EL (cell line): ENCODE measurements around the gene CDK9.

Source experiments
- DNase-seq: peaks from one replicate; pipeline ENCODE4 v3.0.0-alpha.2; 2016

The CDK9 gene

DNA sequence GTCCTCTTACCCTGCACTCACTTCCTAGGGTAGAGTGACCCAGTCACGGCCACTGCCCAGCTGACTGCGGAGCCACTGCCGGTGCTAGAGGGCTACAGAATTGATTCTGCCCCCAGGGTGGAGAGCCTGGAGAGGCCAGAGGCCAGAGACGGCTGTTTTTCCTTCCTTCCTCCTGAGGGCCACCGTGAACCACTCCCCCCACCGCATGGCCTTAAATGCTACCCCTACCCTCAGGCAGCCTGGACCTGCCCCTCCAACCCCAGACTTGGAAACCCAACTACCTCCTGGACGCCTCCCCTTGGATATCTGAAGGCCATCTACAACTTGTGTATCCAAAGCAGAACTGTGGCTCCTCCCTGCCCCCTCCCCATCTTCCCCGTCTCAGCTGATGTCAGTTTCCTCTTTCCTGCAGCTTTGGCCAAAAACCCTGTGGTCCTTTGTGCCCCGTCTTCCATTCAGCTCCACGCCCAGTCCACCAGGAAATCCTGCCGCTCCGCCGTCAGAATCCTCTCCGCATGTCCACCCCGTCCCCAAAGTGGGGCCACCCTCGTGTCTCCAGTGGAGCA lies 23.6 kb upstream of the CDK9 start:
- no peak for DNase-seq

DNA sequence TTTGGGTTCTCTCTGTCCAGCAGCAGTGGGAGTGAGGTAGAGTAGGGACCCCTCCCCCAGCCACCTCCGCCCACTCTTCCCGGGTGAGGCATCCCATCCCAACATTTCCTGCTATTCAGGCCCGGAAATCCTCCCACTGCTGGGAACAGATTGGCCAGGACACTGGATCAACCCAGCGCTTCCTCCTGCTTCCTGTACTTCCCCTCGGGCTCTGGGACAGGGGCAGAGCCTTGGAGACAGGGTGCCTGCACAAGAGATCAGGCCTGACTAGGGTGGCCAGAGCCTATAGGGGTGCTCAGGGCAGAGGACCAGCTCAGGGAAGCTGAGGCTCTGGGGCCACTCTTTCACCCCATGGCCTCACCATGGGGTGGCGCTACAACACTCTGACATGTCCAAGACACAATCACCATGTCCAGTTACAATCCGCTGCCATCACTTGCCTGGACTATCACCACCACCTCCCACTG lies 21.9 kb upstream of the CDK9 start:
- peak; percentile 30 for DNase-seq

- no peak for DNase-seq
Measured at GRCh38 chr9:127765418-127765817, 20.4 kb upstream of the CDK9 start.

- DNase-seq = no peak
Measured at GRCh38 chr9:127767410-127767809, 18.4 kb upstream of the CDK9 start.

DNA sequence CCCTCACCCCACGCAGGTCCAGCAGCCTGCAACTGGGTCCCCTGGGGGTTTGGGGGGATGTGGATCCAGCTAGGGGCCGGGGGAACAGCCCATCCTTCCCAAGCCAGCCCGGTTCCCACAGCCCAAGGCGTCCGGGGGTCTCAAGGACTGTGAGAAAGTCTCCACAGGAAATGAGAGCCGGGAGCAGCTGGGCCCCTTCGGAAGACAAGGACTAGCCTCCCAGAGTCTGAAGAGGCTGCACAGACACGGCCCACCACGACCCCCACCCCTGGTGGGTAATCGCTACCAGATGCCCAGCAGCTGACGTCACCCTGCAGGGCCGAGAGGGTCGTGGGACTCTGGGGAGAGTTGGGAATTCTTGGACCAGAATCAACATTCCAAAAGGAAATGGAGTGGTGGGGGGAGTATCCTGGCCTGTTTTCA lies 17.9 kb upstream of the CDK9 start:
- peak; percentile 47 for DNase-seq

DNA sequence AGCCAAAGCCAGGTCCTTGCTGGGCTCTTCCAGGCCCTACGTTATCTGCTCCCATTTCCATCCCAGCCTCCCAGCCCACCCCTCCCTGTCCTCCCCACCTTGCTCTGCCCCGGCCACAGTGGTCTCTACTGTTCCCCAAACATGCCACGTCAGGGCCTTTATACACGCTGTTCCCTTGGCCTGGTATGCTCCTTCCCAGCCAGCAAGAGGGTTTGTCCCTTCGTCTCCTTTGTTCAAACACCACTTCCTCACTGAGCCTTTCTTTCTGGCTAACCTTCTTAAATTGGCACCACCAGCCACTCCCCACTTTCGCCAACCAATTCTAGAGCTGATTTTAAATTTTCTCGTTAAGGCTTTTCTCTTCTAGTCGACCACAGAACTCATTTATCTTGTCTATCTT lies 17.1 kb upstream of the CDK9 start:
- DNase-seq = no peak

GRCh38 chr9:127769101-127769500 lies 16.7 kb upstream of the CDK9 start:
- no peak for DNase-seq

GRCh38 chr9:127769929-127770582 lies 15.8 kb upstream of the CDK9 start:
- no peak for DNase-seq

GRCh38 chr9:127770583-127770904 lies 15.3 kb upstream of the CDK9 start:
- DNase-seq = no peak

GRCh38 chr9:127770905-127771569 lies 14.8 kb upstream of the CDK9 start:
- peak; percentile 98 for DNase-seq

- DNase-seq = no peak
Measured at GRCh38 chr9:127771570-127772189, 14.2 kb upstream of the CDK9 start.

DNA sequence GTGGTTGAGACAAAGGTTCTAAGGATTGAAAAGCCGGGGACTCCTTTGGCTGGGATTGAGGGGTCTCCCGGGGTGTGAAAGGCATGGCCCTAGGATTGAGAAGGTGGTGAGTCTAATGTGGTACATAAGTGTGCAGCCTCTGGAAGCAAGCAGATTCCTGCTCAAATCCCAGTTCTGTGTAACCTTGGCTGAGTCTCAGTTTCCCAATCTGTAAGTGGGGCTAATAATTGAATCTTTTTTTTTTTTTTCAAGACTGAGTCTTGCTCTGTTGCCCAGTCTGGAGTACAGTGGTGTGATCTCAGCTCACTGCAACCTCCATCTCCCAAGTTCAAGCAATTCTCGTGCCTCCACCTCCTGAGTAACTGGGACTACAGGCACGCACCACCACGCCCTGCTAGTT lies 13.2 kb upstream of the CDK9 start:
- no peak for DNase-seq

GRCh38 chr9:127773272-127773671 lies 12.6 kb upstream of the CDK9 start:
- no peak for DNase-seq

DNA sequence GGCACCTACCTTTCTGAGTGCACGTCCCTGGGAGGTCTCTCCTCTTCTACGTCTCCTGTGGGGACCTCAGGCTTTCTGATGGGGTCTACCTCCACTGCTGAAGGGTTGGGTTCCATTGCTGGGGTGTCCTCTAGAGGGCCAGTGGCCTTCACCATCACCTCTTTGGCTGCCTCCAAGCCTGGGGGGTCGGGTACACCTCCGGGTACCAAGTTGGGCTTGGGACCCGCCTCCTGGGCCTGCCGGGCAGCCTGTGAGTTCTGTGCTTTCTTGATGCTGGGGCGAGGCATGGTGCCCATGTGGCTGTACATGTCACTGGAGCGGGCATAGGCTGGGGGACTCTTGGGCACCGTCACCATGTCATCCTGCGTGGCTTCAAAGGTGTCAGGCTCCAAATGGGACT lies 11.9 kb upstream of the CDK9 start:
- no peak for DNase-seq

DNA sequence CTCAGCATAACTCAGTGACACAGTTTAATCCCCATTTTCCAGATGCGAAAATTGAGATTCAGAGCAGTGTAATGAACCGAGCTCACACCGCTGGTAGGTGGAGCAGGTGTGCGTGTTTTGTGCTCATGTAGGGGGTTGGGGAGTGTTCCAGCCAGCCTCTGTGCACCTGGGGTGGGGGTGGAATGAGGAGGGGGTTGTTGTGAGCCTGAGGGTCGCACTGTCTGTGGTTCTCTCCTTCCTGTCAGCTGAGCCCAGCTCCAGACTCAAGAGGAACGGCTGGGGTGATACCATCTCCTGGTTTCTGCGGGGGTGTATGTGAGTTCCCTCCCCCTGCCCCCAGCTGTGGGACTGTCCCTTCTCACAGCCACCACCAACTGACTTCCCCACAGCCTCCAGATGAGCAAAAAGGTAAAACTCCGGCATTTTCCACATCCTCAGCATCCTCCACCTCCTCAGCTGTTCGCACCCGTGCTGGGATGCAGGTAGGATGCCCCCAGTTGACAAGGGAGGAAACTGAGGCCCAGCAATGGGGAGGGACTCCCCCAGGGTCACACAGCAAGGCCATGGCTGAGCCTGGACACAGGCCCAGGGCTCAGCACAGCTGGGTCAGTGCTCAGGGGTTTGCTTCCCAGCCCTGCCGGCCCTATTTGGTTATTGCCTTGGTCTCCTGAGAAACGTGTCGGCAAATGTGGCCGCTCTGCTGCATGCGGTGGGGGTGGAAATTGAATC lies 9.5 kb upstream of the CDK9 start:
- DNase-seq = no peak

GRCh38 chr9:127776924-127777289 lies 8.9 kb upstream of the CDK9 start:
- no peak for DNase-seq

GRCh38 chr9:127777368-127777980 lies 8.4 kb upstream of the CDK9 start:
- DNase-seq = no peak

DNA sequence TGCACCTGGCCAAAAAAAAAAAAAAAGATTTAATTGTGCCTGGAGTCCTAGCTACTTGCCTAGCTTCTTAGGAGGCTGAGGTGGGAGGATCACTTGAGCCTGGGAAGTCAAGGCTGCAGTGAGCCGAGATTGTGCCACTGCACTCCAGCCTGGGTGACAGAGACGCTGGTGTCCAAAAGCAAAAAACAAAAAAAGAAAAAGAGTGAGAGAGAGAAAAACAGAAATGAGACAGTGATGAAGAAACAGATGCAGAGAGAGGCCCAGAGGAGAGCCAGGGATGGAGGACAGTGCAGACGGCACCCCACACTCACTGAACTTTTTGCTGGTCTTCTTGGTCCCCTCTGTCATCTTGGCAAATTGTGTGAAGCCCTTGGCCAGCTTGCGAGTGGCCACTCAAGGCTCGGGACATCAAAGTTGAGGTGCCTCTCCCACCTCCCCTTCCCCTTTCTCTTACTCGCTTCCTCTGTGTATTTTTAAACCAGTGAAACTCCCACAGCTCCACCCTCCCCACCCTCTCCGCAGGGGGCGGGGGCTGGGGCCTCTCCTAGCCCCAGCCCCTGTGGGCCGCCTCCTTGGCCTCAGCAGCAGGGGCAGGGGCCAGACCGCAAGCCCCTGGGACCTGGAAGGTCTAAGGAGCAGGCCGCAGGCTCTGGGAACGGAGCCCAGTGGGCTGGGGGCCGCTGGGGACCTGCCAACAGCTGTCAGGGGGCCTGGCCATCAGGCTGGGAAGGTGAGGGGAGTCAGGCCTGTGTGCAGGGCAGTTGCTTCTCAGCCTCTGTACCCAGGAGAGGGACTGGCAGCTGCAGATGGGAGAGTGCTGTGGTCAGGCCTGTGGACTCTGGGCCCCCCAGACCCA lies 7.3 kb upstream of the CDK9 start, which contains the start of gene SH2D3C:
Gene SH2D3C, minus strand, starts transcription at position 387 of the 856 bp plus-strand sequence. Its CDS starts 39 bp downstream, at position 348.
- DNase-seq = no peak

- no peak for DNase-seq
Measured at GRCh38 chr9:127779136-127779981, 6.5 kb upstream of the CDK9 start.

DNA sequence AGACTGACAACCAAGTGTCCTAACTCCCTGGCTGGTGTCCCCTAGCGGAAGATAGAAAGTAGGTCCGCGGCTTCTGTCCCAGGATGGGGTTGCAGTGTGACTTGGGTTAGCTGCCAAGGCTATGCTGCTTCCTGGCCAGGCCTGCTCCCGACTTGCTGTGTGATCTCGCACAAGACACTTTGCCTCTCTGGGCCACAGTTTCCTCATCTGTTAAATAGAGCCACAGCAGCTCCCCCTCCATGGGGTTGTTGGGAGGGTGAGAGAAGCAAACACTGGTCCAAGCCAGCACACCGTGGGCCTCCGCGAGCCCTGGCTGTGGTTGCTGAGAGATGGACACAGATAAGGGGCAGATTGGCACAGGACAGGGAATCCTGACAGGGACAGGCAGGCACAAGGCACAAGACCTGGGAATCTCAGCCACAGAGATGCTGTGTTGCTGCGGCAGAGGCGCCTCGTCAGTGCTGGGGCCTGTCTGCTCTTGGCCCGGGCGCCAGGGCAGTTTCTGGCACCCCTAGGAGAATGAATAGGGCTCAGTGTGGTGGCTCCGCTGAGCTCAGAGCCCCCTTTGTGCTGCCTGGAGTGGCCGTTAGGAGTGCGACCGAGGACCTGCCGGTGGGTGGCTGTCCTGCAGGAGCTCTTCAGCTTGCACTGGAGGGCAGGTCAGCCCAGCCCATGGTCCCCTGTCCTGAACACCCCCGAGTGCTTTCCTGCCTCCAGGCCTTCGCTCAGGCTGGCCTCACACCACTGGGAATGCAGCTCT lies 5.5 kb upstream of the CDK9 start:
- DNase-seq = no peak
